Ectodermal cell (in vitro differentiated cells): ENCODE data around the gene ALPL.
"Not testable (repeated sequence)": the region's sequence is repeated elsewhere in the genome, so short reads cannot be mapped to it uniquely, and the experiment has no call there.

ENCODE experiments used
- H3K27ac ChIP-seq: 2 replicates; pipeline ENCODE4 v1.7.0; 2013; ENCODE audit warnings: mild to moderate bottlenecking, low read depth, low read length; ENCODE audit not compliant: insufficient read depth, poor library complexity, severe bottlenecking
- H3K27me3 ChIP-seq: 2 replicates; pipeline ENCODE4 v1.7.0; 2013; ENCODE audit warnings: mild to moderate bottlenecking, low read length; ENCODE audit not compliant: insufficient read depth, control insufficient read depth, poor library complexity, severe bottlenecking
- H3K36me3 ChIP-seq: one replicate; pipeline ENCODE4 v1.7.0; 2013; ENCODE audit warnings: low read length; ENCODE audit not compliant: control insufficient read depth, insufficient read depth
- H3K4me1 ChIP-seq: one replicate; pipeline ENCODE4 v1.7.0; 2013; ENCODE audit warnings: low read length; ENCODE audit not compliant: control insufficient read depth, insufficient read depth
- H3K4me3 ChIP-seq: 2 replicates; pipeline ENCODE4 v1.7.0; 2013; ENCODE audit warnings: low read depth, low read length, control low read depth; ENCODE audit not compliant: insufficient read depth
- H3K9me3 ChIP-seq: 2 replicates; pipeline ENCODE4 v1.7.0; 2013; ENCODE audit warnings: mild to moderate bottlenecking, low read length, moderate library complexity; ENCODE audit not compliant: control insufficient read depth
- WGBS, 2 experiments: methylation state at CpG; one replicate each; pipeline ENCODE4 v1.1.7; 2013; ENCODE audit warnings: missing lambda C conversion rate in 2 of 2; 5-methylcytosine and 5-hydroxymethylcytosine counted together

ALPL gene

DNA sequence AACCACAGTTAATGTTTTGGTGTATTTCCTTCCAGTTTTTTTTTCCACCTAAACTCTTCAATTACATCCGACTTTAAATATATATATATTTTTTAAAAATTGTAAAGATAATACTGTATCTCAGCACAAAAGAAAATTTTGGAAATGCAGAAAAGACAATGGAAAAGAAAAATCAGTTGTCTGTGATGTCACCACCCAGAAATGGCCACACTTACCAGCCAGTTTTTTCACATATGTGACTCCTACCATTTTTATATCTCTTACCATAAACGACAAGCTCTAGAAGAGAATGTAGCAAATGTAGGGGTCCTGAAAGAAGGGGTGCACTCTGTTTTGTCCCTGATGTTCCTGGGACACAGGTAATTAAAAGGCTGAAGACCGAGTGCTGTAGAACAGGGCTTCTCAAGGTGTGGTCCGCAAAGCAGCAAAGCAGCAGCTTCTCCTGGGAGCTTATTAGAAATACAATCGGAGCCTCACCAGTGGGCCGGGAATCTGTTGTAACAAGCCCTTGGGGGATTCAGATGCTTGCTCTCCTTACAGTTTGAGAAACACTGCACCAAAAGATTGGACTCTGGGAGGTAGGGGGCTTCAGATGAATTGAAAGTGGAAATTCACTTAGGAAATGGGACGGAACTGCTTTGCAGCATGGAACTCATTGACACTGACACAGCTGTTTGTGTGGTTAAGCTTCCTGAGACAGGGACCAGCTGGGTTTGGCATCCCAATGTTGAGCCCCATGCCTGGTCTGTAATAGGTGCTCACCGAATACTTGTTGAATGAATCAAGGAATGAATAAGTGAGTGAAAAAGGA, 44.1 kb downstream of the ALPL start:
- H3K36me3 ChIP-seq = no peaks in the 10 kb centered on the region
- no peaks in the 10 kb centered on the region for H3K4me1 ChIP-seq
- WGBS, 2 experiments = 25 to 27% methylated on average over 7 of the region's 8 CpGs
- H3K27ac ChIP-seq = peak overlapping the region; percentile 23
- H3K4me3 ChIP-seq = no peak overlapping the region
- no peaks in the 10 kb centered on the region for H3K9me3 ChIP-seq
- no peaks in the 10 kb centered on the region for H3K27me3 ChIP-seq

DNA sequence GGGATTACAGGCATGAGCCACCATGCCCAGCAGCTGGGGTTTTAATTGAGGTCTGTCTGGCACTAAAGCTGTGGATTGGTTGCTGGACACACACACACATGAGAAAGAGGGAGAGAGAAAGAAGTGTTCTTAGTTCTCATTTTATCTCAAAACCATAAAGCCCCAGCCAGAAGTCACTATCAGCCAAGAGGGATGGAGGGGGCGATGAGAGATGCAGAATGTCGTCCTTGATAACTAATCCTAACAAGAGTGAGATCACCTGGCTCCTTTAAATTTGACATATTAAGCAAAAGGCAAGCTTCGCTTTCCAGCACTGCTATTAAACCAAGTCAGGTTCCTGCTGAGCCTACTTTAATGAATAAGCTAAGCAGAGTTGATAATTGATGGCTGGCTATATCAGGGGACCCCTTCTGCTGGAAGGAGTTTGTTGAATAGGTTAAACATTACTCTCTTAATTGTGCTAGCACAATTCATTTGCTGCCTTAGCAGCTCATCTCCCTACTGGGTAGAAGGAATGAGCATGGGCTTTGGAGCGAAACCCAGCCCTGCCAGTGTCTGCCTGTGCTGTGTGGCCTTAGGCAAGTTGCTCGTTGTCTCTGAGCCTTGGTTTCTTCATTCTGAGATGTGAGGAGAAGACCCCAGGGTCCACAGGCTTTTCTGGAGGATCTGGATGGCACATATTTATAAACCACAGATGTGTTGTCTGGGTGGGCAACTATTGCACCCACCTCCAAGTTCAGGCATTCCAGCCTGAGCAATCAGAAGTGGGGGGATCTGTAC, 50.8 kb downstream of the ALPL start:
- Histone ChIP-seq H3K4me3 (no peak overlapping the region), H3K36me3 (peaks cover 9% of the 10 kb centered on the region), H3K27ac (no peak overlapping the region), H3K27me3 (no peaks in the 10 kb centered on the region), H3K4me1 (no peaks in the 10 kb centered on the region), H3K9me3 (no peaks in the 10 kb centered on the region)
- 90 to 96% methylated on average over 5 of the region's 5 CpGs for WGBS, 2 experiments

DNA sequence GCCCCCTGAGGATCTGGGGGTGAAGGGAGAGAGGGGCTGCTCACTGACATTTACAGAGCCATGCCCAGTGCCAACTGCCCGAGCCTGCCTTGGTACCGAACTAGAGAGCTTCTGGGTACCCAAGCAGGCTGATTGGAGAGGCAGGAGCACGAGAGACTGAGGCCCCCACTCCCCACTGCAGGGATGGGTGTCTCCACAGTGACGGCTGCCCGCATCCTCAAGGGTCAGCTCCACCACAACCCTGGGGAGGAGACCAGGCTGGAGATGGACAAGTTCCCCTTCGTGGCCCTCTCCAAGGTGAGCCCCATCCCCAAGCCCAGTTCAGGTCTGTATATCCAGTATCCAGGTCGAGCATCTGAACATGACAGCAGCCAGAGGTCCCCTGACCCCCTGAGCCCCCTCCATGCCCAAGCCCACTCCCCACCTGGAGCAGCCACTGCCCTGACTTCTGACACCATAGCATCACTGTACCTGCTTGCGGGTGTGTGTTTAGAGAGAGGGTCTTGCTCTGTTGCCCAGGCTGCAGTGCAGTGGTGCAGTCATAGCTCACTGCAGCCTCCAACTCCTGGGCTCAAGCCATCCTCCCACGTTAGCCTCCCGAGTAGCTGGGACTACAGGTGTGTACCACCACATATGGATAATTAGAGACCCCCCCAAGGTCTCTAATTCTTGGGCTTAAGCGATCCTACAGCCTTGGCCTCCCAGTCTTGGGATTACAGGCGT, 51.9 kb downstream of the ALPL start:
- 95 to 96% methylated on average over 12 of the region's 12 CpGs for WGBS, 2 experiments
- Histone ChIP-seq H3K9me3 (no peaks in the 10 kb centered on the region), H3K27ac (no peak overlapping the region), H3K36me3 (peaks cover 9% of the 10 kb centered on the region), H3K27me3 (no peaks in the 10 kb centered on the region), H3K4me1 (no peaks in the 10 kb centered on the region), H3K4me3 (no peak overlapping the region)

DNA sequence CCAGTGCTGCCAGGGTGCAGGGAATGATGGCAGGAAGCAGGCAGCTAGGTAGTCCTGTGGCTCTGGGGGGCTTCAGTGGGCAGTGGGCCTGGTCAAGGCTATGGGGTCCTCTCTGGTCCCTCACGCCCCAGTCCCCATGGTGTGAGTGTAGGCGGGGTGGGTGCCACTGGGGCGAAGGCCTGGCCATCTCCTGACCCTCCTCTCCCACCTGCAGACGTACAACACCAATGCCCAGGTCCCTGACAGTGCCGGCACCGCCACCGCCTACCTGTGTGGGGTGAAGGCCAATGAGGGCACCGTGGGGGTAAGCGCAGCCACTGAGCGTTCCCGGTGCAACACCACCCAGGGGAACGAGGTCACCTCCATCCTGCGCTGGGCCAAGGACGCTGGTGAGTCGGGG, 53.7 kb downstream of the ALPL start:
- WGBS, 2 experiments = 97 to 98% methylated on average over 15 of the region's 15 CpGs
- Histone ChIP-seq H3K4me1 (no peaks in the 10 kb centered on the region), H3K9me3 (no peaks in the 10 kb centered on the region), H3K36me3 (peaks cover 9% of the 10 kb centered on the region), H3K27me3 (no peaks in the 10 kb centered on the region), H3K4me3 (no peak overlapping the region), H3K27ac (no peak overlapping the region)

DNA sequence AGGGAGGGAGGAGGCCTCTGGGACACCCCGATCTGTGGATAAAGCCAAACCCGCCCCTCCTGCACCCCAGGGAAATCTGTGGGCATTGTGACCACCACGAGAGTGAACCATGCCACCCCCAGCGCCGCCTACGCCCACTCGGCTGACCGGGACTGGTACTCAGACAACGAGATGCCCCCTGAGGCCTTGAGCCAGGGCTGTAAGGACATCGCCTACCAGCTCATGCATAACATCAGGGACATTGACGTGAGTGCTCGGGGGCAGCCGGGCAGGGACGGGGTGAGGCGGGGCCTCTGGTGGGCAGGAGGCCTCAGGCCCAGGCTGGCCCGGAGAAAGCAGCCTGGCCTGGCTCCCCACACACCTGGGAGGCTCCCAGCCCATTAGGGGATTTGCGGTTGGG, 54.7 kb downstream of the ALPL start:
- H3K36me3 ChIP-seq = peaks cover 9% of the 10 kb centered on the region
- 94% methylated on average over 17 of the region's 17 CpGs for WGBS, 2 experiments
- H3K4me3 ChIP-seq = no peak overlapping the region
- H3K27ac ChIP-seq = no peak overlapping the region
- no peaks in the 10 kb centered on the region for H3K9me3 ChIP-seq
- H3K27me3 ChIP-seq = no peaks in the 10 kb centered on the region
- H3K4me1 ChIP-seq = no peaks in the 10 kb centered on the region

DNA sequence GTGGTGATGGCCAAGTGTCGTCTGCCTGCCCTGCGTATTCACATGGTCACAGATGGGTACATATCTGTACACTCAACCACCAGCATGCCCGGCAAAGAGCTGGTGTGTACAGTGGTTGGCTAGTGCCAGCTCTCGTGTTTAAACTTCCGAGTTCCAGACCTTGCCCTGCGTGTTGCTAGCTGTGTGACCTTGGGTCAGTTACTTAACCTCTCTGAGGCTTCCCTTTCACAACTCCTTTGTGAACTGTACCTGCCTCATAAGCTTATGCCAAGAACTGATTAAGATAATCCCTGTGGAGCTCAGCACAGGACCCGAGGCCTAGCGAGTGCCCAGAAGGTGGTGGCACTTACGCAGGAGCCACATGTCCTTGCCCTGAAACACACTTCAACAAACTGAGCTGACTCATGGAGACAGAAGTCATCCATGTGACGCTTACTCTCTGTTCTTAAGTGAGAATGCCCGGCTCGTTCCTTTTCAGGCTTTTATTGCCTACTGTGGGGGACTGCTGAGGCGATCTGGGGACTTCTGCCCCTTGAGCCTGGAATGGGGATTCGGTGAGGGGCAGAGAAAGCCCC, 55.4 kb downstream of the ALPL start:
- Histone ChIP-seq H3K9me3 (no peaks in the 10 kb centered on the region), H3K27ac (no peak overlapping the region)
- 93 to 95% methylated on average over 14 of the region's 14 CpGs for WGBS, 2 experiments

DNA sequence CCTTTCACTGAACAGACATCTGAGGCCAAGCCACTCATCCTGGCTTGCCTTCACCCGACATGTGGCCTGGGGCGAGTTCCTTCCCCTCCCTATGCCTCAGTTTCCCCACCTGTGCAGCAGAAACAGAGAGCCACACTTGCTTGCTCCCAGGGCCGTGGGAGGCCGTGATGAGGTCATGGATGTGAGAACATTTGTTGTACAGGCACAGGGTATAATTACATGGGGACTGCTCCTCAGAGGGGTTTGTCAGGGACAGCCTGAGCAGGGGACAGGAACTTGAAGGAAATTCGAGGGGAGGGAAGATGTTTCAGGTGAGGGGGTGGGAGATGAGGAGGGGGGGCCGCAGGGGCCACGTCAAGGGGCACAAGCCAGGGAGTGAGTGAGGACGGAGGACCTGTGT, 56.1 kb downstream of the ALPL start:
- Histone ChIP-seq H3K4me3 (no peak overlapping the region), H3K27me3 (no peaks in the 10 kb centered on the region), H3K4me1 (no peaks in the 10 kb centered on the region), H3K36me3 (peaks cover 9% of the 10 kb centered on the region), H3K27ac (no peak overlapping the region), H3K9me3 (no peaks in the 10 kb centered on the region)
- 69 to 84% methylated on average over 8 of the region's 8 CpGs for WGBS, 2 experiments

More for the DNA sequence above, 55.4 kb downstream of the ALPL start:
- Histone ChIP-seq H3K27me3 (no peaks in the 10 kb centered on the region), H3K36me3 (peaks cover 9% of the 10 kb centered on the region), H3K4me1 (no peaks in the 10 kb centered on the region), H3K4me3 (no peak overlapping the region)

DNA sequence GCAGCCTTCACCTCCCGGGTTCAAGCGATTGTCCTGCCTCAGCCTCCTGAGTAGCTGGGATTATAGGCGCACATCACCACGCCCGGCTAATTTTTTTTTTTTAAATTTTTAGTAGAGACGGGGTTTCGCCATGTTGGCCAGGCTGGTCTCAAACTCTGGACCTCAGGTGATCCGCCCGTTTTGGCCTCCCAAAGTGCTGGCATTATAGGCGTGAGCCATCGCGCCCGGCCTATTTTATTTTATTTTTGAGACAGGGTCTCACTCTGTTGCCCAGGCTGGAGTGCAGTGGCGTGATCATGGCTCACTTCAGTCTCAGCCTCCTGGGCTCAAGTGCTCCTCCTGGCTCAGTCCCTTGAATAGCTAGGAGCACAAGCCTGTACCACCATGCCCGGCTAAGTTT, 57.1 kb downstream of the ALPL start:
- H3K27ac ChIP-seq, H3K36me3 ChIP-seq, H3K9me3 ChIP-seq, H3K4me3 ChIP-seq, H3K27me3 ChIP-seq, H3K4me1 ChIP-seq: not testable (repeated sequence)
- 93 to 95% methylated on average over 15 of the region's 15 CpGs for WGBS, 2 experiments

DNA sequence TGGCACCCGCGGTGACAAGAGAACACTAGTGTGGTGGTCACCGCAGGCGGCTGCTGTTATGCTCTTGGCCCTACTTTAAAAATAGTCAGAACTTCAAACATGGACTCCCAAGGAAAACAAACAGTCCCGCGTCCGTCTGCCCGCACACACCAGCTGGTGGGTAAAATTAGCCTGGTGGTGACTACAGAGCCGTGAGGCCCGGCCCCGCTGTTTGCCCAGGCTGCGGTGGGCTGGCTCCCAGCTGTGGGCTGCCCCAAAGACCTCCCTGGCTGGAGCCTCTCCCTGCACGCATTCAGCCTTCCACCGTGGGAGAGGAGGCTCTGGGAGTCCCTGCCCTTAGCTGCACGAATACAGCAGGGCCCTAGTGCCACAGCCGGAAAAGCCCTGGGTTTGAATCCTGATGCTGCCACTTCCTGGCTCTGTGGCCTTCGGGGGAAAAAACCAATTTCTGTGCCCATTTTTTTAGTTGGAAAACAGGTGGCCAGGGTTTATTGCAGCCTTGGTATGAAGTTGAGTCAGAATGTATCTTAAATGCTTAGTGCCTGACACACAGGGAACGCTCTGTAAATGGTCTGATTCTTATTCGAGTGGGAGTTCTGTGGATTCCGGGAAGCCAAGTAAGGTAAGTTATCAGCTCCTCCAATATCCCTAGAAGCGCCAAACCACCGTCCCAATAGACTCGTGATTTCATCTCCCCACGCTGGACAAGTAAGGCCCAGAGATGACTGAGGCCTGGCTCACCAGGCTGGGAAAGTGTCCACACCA, 58.2 kb downstream of the ALPL start:
- no peak overlapping the region for H3K27ac ChIP-seq

More for the DNA sequence above, 58.2 kb downstream of the ALPL start:
- Histone ChIP-seq H3K4me1 (no peaks in the 10 kb centered on the region), H3K36me3 (no peaks in the 10 kb centered on the region), H3K9me3 (no peaks in the 10 kb centered on the region), H3K27me3 (no peaks in the 10 kb centered on the region), H3K4me3 (no peak overlapping the region)
- 93 to 94% methylated on average over 24 of the region's 24 CpGs for whole genome bisulfite sequencing, 2 experiments
